T-helper 2 cell treated with Interferon-gamma antibody and Interleukin-4, amounts not matched to agents 100 ng/mL and 5 ng/mL, for 36 hours (primary cell): ENCODE data around the gene PAPLN. TPM values are rescaled to one million over a fixed set of nuclear protein-coding genes. Genes with fewer than 3 reads are reported as not detected.

Source experiments
- intact Hi-C: fragments of 100-400 bp; cut with micrococcal nuclease; formaldehyde crosslinking; loops from one replicate; pipeline ENCODE4 v1.15.1; 2023
- total RNA-seq: library from RNA; stranded (reverse); gene quantifications from 2 replicates; pipeline ENCODE4 v1.2.3, GENCODE V29; 2022

The PAPLN gene
- total RNA-seq, 1 donor from 2014 or later: 0.68 TPM

DNA sequence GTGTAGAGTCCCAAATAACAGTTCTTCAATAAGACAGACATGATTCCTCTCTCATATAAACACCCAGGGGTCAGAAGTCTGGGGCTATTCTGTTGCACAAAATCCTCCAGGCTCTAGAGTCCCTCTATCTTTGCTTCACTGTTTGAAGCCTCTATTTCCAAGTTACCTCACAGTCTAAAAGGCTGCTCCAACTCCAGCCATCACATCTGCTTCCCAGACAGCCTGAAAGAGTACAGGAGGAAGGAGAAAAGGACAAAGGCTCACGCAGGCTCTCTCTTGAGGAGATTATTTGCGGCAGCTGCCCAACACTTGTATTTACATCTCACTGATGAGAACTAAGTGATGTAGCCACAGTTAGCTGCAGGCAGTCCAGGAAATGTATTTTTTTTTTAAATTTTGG lies 6.4 kb downstream of the PAPLN start:
- intact Hi-C loops: no loop called here

- intact Hi-C loops: no loop called here
These were observed 7.4 kb downstream of the PAPLN start for GRCh38 chr14:73244541-73245290.

DNA sequence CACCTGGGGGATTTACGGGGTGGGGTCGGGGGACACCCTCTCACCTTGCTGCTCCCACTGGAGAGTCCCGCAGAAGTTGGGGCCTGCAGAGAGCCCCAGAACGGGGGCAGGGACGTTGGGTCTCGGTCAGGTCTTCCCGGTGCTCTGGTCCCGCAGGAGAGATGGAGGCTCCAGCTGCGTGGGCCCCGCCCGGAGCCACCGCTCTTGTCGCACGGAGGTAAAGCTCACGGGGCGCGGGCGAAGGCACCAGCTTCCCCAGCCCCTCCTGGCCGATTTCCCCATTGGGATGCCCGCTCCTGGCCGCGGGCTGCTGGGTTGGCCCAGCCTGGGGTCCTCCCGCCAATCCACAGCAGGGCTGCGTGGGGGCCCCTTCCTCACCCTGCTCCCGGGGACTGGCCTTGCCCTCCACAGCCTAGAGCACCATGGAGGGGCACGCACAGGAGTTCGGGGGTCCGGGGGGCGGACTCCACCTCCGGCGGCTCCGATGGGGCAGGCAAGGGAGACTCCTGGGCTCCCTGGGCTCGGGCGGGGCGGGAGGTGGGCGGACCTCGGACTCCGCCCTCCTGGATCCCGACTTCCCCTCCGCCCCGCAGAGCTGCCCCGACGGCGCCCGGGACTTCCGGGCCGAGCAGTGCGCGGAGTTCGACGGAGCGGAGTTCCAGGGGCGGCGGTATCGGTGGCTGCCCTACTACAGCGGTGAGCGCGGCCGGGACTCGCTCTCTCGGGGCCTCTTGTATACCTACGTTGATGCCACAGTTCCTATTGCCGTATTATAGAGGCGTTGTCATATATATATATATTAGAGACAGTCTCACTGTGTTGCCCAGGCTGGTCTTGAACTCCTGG lies 8.4 kb downstream of the PAPLN start:
- intact Hi-C loops: no loop called here

- intact Hi-C loops: no loop called here
These were observed 9.3 kb downstream of the PAPLN start for GRCh38 chr14:73246387-73247150.

DNA sequence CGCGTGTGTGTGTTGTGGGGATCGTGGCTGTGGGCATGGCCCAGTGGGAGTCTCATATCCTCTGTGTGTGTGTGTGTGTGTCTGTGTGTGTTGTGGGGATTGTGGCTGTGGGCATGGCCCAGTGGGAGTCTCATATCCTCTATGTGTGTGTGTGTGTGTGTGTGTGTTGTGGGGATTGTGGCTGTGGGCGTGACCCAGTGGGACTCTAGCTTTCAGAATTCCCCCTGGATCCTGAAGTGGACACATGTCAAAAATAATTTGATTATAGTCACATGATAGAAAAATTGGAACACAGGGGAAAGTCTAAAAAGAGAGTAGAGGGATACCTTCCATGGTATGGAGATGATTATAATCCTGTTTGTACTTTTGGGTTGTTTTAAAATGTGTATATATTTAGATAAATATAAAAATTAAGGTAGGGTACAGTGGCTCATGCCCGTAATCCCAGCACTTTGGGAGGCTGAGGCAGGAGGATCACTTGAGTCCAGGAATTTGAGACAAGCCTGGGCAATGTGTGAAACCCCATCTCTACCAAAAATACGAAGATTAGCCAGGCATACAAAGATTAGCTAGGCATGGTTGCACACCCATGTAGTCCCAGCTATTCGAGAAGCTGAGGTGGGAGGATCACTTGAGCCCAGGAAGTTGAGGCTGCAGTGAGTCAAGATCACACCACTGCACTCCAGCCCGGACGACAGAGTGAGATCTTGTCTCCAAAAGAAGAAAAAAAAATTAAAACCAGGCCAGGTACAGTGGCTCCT lies 11.0 kb downstream of the PAPLN start:
- intact Hi-C loops: no loop called here

DNA sequence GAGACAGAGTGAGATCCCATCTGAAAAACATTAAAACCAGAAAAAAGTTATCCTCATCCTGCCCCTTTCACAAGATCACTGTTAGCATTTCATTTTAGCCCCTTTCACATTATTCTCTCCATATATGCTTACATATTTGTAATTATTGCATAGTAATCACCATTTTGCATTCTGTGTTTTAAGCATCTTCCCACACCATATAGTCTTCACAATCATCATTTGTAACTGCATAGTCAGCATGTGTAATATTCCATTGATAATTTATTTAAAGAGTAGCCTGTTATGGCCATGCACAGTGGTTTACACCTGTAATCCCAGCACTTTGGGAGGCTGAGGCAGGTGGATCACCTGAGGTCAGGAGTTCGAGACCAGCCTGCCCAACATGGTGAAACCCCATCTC lies 11.8 kb downstream of the PAPLN start:
- intact Hi-C loops: no loop called here

- intact Hi-C loops: no loop called here
These were observed 12.4 kb downstream of the PAPLN start for GRCh38 chr14:73249564-73250316.

DNA sequence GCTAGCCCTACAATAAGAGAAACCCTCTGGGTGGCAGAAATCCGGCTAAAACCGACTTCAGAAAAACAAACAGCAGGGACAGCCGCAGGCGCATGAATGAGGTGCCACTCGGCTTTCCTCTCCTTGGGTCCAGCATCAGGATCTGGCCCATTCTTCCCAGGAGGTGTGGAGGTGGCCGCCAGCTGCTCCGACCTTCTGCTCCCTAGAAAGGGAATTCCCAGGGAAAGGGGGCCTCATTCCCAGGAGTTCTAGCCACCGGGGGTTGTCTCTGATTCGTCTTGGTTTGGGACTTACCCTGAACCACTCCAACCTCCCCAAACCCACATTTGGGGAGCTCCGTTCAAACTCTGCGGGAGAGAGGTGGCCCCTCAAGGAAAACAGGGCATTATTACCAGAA lies 13.0 kb downstream of the PAPLN start:
- intact Hi-C loops: no loop called here

DNA sequence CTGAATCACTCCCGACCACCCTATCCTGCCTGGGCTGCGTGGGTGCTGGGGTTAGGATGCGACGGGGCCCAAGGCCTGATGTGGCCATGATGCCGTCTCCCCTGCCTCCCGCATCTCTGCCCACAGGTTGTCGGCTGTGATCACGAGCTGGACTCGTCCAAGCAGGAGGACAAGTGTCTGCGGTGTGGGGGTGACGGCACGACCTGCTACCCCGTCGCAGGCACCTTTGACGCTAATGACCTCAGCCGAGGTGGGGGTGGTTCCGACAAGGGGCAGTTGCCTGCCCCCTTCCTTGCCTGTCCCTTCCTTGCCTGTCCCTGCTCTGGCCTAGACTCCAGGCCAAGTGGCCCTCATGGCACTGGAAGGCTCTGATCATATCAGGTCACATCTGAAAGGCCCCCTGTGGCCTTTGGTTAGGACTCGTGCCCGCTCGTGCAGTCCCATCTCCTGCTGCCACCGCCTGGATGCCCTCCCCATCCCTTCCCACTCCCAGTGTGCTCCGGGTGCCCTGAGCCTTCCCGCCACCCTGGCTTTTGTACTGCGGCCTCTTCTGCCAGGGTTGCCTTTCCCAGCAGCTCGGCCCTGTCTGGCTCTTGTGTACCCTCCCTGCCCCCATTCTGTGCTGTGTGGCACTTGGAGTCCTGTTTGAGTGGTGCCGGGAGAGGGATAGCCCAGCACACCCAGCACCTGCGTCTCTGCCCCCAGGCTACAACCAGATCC lies 13.6 kb downstream of the PAPLN start:
- intact Hi-C loops: no loop called here

- intact Hi-C loops: no loop called here
These were observed 14.4 kb downstream of the PAPLN start for GRCh38 chr14:73251516-73252215.

DNA sequence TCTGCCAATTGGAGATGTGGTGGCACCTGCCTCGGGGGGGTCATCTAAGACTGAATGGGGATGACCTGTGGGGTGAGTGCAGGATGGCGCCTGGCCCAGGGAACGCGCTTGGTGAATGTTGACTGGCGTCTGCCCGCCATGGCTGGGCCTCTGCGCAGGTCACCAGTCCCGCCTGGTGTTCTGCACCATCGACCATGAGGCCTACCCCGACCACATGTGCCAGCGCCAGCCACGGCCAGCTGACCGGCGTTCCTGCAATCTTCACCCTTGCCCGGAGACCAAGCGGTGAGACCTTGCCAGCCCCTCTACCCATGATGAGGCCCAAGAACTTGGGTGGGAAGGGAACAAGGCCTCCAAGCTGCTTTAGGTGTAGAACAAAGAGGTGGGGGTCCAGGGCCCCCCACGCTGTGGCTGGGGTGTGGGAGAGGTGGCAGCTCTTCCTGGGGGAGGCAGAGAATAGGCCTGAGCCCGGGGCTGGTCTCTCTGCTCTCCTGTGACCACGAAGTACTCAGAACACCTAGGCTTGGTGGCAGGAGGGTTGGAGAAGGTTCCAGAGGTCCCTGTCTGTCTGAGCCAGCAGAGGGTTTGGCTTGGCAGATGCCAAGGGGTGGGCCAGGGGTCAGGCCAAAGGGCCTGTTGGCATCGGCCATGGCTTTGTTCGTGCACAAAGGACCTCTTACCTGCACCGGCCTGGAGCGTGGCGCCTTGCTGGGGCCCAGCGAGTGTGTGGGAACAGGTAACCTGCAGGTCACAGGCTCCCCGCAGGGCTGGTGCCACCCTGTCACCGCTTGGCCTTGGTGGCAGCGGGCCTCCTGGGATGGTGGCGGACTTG lies 15.4 kb downstream of the PAPLN start:
- intact Hi-C loops: no loop called here

- intact Hi-C loops: no loop called here
These were observed 16.0 kb downstream of the PAPLN start for GRCh38 chr14:73253323-73253610.

- intact Hi-C loops: no loop called here
These were observed 16.4 kb downstream of the PAPLN start for GRCh38 chr14:73253721-73254120.

GRCh38 chr14:73254247-73255004 lies 17.1 kb downstream of the PAPLN start:
- intact Hi-C loops: no loop called here

DNA sequence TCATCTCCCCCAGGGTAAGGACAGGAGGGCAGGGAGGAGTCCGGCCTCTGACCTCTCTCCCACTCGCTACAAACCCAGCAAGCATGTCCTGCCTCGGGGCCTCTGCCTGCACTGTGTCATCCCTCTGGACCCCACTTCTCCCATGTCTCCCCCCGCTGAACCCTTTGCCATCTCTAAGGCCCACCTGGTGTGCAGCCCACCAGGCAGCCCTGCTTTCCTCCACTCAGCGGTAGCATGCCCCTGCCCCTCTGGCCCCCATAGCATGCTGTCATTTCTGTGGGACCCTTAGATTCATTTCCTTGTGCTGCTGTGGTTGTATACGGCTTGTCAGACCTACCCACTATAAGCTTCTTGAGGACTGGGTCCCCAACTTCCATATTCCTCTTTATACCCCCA lies 17.7 kb downstream of the PAPLN start:
- intact Hi-C loops: no loop called here

DNA sequence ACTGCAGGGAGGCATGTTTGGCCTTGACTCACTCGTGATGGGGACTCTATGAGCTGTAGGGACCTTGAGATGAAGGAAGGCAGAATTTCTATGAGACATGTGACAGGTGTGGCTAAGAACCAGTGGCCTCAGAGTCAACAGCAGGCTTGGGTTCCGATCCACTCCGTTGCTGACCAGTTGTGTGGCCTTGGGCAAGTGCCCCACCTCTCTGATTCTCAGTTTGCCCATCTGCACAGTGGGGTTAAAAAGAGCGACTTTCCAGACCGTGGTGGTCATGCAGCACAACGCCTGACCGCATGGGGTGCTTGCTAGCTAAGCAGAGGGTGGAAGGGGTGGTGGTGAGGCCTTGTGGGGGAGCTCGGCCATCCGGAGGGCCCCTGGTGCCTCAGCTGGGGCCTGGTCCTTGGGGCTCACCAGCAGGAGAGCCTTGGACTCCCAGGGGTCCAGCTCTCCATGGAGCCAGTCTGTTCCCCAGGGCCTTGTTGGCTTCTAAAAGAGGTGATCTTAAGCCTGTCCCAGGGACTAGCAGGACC lies 18.5 kb downstream of the PAPLN start:
- intact Hi-C loops: no loop called here

DNA sequence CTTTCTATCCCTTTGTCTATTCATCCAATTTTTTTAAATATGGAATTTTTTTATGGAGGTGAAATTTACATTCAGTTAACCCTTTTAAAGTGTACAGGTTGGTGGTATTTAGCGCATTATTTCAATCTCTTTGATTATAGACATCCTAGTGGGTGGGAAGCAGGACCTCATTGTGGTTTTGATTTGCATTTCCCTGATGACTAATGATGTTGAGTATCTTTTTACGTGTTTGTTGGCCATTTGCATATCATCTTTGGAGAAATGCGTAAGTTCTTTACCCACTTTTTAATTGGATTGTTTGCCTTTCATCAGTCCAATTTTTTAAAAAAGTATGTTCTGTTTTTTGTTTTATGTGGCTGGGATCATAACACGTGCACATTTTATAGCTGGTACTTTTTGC lies 20.8 kb downstream of the PAPLN start:
- intact Hi-C loops: no loop called here
